Subcutaneous adipose tissue (tissue), 4 donors: Measurements from ENCODE around the gene HIC2. TPM values are rescaled to one million over a fixed set of nuclear protein-coding genes. Genes with fewer than 3 reads are reported as not detected.
"Not testable (repeated sequence)": the region's sequence is repeated elsewhere in the genome, so short reads cannot be mapped to it uniquely, and the experiment has no call there.

ENCODE experiments used
- small RNA-seq: library from RNA; depleted of rRNA; stranded (forward); fragments of <200 nt; gene quantifications from one replicate; pipeline ENCODE3, GENCODE V24; 2016
- total RNA-seq, 4 donors: library from RNA; depleted of rRNA; stranded (reverse); fragments of >200 nt; gene quantifications; one replicate each; pipeline ENCODE4 v1.1.0, GENCODE V29; 2016
- TF ChIP-seq, protein P1 (sequence below): fragments of 450-650 bp; IDR thresholded peaks from one replicate; pipeline ENCODE4 v1.5.1; 2016; ENCODE audit warnings: low read depth, mild to moderate bottlenecking, control low read depth, antibody characterized with exemption, moderate library complexity

HIC2 gene
- total RNA-seq, 4 donors from 2014 or later, result 2.6 to 7.5 (median 2.9) TPM

DNA sequence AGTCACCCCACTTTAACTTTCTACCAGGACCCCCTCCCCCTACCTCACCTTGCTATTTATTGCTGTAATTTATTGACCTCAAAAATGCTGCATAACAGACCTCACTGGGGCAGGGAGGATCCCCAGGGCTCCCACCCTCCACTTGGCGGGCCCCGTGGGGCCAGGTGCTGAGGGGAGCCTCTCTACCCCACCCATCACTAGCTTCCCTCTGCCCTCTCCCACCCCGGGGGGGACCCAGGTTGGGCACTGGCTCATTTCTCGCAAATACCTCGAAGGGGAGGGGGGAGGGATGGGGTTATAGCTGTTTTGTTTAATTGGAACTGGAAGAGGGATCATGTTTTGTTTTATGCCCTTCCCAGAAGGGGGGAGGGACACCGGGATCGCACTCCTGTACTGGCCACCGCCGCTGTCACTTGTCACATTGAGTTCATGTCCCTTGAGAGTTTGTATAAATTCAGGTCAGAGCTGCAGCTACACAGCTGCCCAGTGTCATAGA lies 33.7 kb downstream of the HIC2 start:
- TF ChIP-seq, protein P1, sequence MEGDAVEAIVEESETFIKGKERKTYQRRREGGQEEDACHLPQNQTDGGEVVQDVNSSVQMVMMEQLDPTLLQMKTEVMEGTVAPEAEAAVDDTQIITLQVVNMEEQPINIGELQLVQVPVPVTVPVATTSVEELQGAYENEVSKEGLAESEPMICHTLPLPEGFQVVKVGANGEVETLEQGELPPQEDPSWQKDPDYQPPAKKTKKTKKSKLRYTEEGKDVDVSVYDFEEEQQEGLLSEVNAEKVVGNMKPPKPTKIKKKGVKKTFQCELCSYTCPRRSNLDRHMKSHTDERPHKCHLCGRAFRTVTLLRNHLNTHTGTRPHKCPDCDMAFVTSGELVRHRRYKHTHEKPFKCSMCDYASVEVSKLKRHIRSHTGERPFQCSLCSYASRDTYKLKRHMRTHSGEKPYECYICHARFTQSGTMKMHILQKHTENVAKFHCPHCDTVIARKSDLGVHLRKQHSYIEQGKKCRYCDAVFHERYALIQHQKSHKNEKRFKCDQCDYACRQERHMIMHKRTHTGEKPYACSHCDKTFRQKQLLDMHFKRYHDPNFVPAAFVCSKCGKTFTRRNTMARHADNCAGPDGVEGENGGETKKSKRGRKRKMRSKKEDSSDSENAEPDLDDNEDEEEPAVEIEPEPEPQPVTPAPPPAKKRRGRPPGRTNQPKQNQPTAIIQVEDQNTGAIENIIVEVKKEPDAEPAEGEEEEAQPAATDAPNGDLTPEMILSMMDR, result no peak

DNA sequence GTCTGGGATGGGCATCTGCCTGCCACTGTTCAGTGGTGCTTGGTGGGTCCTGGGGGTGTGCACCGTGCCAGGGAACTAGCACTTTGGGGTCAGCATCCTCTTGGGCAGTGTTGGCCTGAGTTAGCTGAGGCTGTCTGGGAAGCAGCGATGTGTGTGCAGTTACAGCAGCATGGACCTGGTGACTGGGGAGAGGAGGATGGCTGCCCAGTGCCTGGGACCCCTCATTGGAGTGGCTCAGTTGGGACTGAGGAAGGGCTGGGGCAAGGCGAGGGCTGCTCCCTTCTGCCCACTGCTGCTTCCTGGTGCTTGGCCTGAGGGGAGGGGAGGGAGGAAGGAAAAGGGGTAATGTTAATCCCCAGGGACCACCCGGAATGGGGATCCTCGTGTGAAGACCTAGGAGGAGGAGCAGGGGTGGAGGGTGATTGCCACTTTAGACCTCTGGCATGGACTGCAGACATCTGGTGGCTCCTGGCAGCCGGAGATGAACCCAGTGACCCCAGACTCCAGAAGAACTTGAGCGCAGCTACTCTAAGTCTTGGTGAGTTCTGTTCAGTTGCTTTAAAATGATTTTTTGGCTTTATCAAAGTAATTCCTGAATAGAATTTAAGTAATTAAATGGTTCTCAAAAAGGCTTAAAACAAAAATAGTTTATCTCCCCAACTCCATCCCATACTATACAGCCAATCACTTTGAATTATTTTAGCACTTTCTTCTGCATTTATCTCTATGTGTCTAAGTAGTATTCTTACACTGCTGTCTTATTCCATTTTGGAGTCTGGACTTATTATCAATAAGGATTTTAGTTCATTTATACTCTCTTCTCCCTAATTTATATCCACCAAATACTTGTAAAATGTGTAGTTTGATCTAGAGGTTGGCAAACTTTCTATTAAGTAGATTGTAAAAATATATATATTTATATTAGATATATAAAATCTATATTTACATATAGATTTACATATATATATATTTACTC lies 34.7 kb downstream of the HIC2 start:
- TF ChIP-seq, protein P1, result no peak

DNA sequence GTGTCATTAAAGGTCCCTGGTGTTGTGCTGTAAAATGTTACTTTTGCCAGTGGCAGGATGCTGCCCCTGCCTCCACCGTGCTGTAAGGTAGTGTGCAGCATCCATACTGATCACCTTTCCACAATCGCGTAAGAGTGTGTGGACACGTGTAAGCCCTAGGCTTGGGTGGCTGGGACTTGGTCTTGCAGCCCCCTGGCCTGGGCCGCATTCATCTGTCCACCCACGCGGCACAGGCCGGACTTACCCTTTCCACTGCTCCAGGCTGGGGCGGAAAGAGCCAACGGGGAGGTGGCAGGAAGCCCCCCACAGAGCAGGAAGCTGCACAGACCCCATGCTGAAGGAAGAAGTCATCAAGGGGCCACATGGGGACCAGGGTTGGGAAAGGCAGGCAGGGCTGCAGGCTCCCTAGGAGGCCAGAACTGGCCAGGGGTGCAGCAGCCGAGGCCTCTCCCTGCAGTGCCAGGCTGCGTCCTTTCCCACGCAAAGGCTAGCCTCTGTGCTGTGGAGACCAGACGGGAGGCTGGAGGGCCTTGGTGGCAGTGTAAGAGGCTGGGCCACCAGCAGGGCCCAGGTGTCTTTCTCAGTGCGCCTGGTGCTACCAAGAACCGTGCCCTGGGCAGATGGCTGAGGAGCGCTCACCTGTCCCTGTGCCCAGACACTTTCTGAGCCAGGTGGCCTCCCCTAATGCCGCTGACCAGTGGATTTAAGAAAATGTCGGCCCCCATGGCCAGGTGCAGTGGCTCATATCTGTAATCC lies 38.3 kb downstream of the HIC2 start:
- TF ChIP-seq, protein P1, result no peak

DNA sequence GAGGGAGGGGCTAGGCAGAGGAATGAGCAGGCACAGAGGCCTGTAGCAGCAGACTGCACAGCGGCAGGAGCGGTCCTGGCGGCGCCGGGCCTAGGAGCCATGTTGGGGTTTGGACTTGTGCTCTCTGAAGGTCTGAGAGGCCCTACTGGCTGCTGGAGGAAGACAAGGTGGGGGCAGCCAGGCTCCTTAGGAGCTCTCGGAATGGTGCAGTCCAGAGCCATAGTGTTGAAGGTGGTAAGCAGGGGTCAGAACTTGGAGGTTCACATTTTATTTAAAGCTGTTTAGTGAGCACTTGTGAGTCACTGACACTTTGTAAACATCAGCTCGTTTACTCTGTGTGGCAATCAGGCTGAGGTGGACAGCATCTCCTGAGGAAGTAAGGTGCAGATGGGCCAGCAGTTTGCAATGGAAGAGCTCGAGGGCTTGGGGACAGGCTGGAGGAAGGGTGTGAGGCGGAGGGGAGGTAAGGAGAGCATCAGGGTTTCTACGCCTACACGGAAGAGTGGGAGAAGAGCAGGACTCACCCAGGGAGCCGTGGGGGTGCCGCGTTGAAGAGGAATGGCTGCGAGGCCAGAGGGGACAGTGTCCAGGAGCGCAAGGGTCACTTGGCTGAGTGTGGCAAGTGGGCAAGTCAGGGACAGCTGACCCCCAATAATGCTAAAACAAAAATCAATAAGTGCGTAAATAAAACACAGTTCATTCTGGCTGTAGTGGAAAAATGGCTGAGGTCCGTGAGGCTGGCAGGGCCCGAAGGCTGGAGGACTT lies 40.0 kb downstream of the HIC2 start:
- TF ChIP-seq, protein P1, result no peak

DNA sequence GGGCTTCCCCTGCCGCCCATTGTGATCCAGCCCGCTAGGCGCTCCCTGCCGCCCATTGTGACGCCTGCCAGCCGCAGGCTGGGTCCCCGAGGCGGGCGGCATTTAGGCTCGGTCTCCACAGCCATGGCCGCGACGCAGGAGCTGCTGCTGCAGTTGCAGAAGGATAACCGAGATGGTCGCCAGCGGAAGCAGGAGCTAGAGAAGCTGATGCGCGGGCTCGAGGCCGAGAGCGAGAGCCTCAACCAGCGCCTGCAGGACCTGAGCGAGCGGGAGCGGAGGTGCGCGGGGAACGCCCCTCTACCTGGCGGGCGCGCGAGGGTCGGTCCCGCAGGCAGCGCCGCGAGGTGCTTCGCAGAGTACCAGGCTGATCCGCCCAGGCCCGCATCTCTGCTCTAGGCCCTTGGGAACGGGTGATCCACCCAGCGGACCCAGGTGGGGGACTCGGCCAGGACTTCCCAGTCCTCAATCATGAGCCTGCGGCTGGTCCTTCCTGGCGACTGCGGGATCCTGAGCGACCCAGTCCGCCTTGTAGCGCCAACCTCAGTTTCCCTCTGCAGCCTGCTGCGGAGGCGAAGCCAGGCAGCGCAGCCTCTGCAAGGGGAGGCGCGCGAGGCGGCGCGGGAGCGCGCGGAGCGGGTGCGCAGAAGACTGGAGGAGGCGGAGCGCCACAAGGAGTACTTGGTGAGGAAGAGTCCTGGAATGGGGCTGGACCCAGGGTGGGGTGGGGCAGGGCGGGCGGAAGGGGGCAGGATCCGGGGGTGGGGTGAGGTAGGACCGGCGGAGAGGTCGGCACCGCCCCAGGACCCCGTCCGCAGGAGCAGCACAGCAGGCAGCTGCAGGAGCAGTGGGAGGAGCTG lies 50.4 kb downstream of the HIC2 start, which contains the start of gene TMEM191C:
Gene TMEM191C (plus strand): TSS at position 51 of the 857 bp plus-strand sequence. CDS start 73 bp downstream, at position 124.
- TF ChIP-seq, protein P1, result not testable (repeated sequence)

Small RNA genes within 50 kb of the gene (small RNA-seq; reads per million reads assigned to genes)
- not detected for gene RF00492
- not detected for gene RN7SKP63

Other genes with a start within 250 kb of the HIC2 start
- gene RIMBP3B, start 33.6 kb upstream of the HIC2 start, total RNA-seq, result under 1 TPM in 1 of 4 donors, not detected in 3; under 0.01 TPM
- gene TMEM191C, start 50.0 kb downstream of the HIC2 start, total RNA-seq, result 1 to 10 TPM in 2 of 4 donors, under 1 TPM in 1, not detected in 1; 0.51 to 3.1 (median 1.3) TPM
- under 1 TPM in 3 of 4 donors, not detected in 1; under 0.01 to 0.22 (median 0.19) TPM for gene RIMBP3C, start 134.1 kb downstream of the HIC2 start, total RNA-seq
- gene UBE2L3, start 150.3 kb downstream of the HIC2 start, total RNA-seq, result 10 to 100 TPM; 28.4 to 58.7 (median 31.9) TPM
- 10 to 100 TPM in 3 of 4 donors, 1 to 10 TPM in 1; 4.7 to 15.3 (median 12.9) TPM for gene YDJC, start 212.7 kb downstream of the HIC2 start, total RNA-seq
- 1 to 10 TPM in 1 of 4 donors, under 1 TPM in 1, not detected in 2; 0.22 to 1.1 TPM for gene CCDC116, start 215.4 kb downstream of the HIC2 start, total RNA-seq
- 10 to 100 TPM; 11.7 to 25.8 (median 18.5) TPM for gene SDF2L1, start 224.9 kb downstream of the HIC2 start, total RNA-seq
- 10 to 100 TPM; 17.4 to 28.8 (median 21.2) TPM for gene PPIL2, start 248.6 kb downstream of the HIC2 start, total RNA-seq